ENCODE results near the gene SON. TPM values are rescaled to one million over a fixed set of nuclear protein-coding genes. Genes with fewer than 3 reads are reported as not detected.

The SON gene
- total RNA-seq, 1 donor from 2014 or later = 83.2 TPM

- no peak for DNase-seq (ENCODE audit: low read depth in 2 of 2)
Measured at GRCh38 chr21:33544451-33545195, 1.8 kb downstream of the SON start.

GRCh38 chr21:33546086-33546485 lies 3.2 kb downstream of the SON start:
- DNase-seq (ENCODE audit: low read depth in 2 of 2) = no peak

GRCh38 chr21:33549848-33550771 lies 7.3 kb downstream of the SON start:
- DNase-seq (ENCODE audit: low read depth in 2 of 2) = no peak

DNA sequence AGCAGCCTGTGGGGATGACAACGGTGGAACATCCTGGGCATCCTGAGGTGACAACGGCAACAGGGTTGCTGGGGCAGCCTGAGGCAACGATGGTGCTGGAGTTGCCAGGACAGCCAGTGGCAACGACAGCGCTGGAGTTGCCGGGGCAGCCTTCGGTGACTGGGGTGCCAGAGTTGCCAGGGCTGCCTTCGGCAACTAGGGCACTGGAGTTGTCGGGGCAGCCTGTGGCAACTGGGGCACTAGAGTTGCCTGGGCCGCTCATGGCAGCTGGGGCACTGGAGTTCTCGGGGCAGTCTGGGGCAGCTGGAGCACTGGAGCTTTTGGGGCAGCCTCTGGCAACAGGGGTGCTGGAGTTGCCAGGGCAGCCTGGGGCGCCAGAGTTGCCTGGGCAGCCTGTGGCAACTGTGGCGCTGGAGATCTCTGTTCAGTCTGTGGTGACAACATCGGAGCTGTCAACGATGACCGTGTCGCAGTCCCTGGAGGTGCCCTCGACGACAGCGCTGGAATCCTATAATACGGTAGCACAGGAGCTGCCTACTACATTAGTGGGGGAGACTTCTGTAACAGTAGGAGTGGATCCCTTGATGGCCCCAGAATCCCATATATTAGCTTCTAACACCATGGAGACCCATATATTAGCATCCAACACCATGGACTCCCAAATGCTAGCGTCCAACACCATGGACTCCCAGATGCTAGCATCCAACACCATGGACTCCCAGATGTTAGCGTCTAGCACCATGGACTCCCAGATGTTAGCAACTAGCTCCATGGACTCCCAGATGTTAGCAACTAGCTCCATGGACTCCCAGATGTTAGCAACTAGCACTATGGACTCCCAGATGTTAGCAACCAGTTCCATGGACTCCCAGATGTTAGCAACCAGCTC lies 8.2 kb downstream of the SON start:
- DNase-seq (ENCODE audit: low read depth in 2 of 2) = no peak

DNA sequence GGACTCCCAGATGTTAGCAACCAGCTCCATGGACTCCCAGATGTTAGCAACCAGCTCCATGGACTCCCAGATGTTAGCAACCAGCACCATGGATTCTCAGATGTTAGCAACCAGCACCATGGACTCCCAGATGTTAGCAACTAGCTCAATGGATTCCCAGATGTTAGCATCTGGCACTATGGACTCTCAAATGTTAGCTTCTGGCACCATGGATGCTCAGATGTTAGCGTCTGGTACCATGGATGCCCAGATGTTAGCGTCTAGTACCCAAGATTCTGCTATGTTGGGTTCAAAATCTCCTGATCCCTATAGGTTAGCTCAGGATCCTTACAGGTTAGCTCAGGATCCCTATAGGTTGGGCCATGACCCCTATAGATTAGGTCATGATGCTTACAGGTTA lies 8.8 kb downstream of the SON start:
- no peak for DNase-seq (ENCODE audit: low read depth in 2 of 2)

DNA sequence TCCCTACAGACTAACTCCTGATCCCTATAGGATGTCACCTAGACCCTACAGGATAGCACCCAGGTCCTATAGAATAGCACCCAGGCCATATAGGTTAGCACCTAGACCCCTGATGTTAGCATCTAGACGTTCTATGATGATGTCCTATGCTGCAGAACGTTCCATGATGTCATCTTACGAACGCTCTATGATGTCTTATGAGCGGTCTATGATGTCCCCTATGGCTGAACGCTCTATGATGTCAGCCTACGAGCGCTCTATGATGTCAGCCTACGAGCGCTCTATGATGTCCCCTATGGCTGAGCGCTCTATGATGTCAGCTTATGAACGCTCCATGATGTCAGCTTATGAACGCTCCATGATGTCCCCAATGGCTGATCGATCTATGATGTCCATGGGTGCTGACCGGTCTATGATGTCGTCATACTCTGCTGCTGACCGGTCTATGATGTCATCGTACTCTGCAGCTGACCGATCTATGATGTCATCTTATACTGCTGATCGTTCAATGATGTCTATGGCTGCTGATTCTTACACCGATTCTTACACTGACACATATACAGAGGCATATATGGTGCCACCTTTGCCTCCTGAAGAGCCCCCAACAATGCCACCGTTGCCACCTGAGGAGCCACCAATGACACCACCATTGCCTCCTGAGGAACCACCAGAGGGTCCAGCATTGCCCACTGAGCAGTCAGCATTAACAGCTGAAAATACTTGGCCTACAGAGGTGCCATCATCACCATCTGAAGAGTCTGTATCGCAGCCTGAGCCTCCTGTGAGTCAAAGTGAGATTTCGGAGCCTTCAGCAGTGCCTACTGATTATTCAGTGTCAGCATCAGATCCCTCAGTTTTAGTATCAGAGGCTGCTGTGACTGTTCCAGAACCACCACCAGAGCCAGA lies 9.5 kb downstream of the SON start:
- DNase-seq (ENCODE audit: low read depth in 2 of 2) = peak in 1 of 2 donors; percentile 18

DNA sequence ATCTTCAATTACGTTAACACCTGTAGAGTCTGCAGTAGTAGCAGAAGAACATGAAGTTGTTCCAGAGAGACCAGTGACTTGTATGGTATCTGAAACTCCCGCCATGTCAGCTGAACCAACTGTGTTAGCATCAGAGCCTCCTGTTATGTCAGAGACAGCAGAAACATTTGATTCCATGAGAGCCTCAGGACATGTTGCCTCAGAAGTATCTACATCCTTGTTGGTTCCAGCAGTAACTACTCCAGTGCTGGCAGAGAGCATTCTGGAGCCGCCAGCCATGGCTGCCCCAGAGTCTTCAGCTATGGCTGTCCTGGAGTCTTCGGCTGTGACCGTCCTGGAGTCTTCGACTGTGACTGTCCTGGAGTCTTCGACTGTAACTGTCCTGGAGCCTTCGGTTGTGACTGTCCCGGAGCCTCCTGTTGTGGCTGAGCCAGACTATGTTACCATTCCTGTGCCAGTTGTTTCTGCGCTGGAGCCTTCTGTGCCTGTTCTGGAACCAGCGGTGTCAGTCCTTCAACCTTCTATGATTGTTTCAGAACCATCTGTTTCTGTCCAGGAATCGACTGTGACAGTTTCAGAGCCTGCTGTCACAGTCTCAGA lies 10.3 kb downstream of the SON start:
- DNase-seq (ENCODE audit: low read depth in 2 of 2) = no peak

DNA sequence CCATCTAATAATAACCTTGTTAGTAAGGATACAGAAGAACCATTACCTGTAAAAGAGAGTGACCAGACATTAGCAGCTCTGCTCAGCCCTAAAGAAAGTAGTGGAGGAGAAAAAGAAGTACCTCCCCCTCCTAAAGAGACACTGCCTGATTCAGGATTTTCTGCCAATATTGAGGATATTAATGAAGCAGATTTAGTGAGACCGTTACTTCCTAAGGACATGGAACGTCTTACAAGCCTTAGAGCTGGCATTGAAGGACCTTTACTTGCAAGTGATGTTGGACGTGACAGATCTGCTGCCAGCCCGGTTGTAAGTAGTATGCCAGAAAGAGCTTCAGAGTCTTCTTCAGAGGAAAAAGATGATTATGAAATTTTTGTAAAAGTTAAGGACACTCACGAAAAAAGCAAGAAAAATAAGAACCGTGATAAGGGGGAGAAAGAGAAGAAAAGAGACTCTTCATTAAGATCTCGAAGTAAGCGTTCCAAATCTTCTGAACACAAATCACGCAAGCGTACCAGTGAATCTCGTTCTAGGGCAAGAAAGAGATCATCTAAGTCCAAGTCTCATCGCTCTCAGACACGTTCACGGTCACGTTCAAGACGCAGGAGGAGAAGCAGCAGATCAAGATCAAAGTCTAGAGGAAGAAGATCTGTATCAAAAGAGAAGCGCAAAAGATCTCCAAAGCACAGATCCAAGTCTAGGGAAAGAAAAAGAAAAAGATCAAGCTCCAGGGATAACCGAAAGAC lies 11.6 kb downstream of the SON start:
- DNase-seq (ENCODE audit: low read depth in 2 of 2) = no peak

DNA sequence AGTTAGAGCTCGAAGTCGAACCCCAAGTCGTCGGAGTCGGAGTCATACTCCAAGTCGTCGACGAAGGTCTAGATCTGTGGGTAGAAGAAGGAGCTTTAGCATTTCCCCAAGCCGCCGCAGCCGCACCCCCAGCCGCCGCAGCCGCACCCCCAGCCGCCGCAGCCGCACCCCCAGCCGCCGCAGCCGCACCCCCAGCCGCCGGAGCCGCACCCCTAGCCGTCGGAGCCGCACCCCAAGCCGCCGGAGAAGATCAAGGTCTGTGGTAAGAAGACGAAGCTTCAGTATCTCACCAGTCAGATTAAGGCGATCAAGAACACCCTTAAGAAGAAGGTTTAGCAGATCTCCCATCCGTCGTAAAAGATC lies 12.1 kb downstream of the SON start:
- DNase-seq (ENCODE audit: low read depth in 2 of 2) = no peak

DNA sequence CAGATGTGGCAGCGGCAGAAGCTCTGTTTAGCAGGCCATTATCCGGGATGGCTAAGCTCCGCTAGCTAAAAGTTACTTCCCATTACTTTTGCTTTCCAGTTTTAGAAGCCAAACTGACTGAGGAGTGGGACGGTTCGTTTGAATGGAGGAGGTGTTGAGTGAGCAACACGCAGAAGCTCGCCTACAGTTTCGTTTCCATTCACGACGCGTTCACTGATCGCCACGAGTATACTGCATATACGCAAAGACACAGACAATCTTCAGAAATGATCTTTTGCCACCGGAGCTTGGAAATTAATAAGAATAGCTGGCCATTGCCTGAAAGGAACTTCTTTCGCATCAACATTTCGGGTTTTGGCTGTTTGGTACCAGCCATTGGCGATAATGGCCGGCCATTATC lies 14.6 kb downstream of the SON start:
- DNase-seq (ENCODE audit: low read depth in 2 of 2) = no peak

DNA sequence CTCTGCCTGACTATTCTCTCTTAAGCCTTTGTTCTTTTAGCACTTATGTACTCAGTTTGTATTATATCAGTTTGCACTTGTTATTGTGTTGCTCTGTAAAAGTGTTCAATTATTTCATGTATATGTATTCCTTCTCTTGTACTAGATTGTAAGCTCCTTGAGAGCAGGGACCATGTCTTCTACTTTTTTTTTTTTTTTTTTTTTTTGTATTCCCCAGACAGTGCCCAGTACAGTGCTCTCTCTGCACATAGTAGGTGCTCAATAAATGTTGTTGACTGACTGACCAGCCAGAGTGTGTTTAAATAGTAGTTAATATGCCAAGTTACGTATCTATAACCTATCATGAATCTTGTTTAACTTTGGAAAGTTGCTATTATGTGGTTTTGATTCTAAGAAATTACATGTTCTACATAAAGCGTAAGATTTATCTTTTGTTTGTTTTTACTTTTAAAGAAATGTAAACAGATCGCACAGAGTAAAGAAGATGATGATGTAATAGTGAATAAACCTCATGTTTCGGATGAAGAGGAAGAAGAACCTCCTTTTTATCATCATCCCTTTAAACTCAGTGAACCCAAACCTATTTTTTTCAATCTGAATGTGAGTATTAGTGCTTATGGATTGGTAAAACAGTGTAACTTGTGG lies 16.1 kb downstream of the SON start:
- DNase-seq (ENCODE audit: low read depth in 2 of 2) = no peak

DNA sequence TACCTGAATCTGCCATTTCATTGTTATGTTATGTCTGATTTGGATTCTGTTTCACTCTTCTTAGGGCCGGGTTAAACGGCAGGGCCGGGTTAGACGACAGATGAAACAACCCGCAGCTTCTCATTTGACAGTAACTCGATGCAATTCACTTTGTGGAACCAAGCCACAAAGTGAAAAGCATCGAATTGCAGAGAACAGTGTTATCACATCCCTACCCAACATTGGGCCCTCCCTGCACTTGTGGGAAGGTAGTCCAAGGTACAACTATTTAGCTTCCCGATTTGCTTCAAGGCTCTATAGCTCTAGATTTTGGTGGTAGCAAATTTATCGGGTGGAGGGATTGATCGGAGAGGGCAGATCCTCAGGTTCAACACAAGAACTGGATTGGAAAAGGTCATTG lies 17.0 kb downstream of the SON start:
- DNase-seq (ENCODE audit: low read depth in 2 of 2) = no peak

- no peak for DNase-seq (ENCODE audit: low read depth in 2 of 2)
Measured at GRCh38 chr21:33560965-33561364, 18.1 kb downstream of the SON start.

GRCh38 chr21:33561373-33561772 lies 18.5 kb downstream of the SON start:
- DNase-seq (ENCODE audit: low read depth in 2 of 2) = no peak

GRCh38 chr21:33562389-33562788 lies 19.6 kb downstream of the SON start:
- DNase-seq (ENCODE audit: low read depth in 2 of 2) = no peak

GRCh38 chr21:33566514-33566913 lies 23.7 kb downstream of the SON start:
- no peak for DNase-seq (ENCODE audit: low read depth in 2 of 2)

- no peak for DNase-seq (ENCODE audit: low read depth in 2 of 2)
Measured at GRCh38 chr21:33567914-33568313, 25.1 kb downstream of the SON start.

DNA sequence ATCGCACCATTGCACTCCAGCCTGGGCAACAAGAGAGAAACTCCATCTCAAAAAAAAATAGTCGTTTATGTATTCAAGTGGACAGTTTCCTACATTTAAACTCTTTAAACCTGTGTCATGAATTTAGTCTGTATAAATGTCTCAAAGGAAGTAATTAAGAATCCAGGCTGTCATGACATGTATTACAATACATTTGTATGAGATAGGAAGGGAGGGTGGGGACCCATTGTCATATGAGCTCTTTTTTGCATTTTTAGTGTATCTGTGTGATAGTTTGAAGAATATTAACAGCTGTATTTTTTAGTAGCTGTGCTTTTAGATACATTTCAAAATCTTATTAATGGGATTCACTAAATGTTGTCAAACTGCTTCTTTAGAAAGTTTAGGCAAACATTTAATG lies 25.6 kb downstream of the SON start:
- DNase-seq (ENCODE audit: low read depth in 2 of 2) = no peak

DNA sequence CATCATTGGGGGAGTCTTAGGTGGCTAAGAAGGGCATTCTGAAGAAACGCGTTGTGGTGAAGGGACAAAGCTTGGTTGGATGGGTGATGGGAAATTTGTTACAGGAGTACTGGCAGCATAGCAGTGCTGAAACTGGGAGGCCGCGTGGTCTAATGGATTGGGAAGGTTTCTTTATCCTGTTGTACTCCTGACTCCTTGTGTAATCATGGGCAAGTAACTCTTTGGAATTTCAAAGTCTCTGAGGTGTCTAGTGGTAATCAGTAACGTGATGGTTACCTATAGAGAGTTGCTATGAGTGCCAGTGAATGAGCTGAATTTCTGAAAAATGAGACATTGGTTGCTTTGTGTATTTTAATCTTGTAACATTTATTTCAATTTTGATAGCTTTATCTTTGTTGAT lies 27.2 kb downstream of the SON start:
- DNase-seq (ENCODE audit: low read depth in 2 of 2) = no peak
